Gastrocnemius medialis (tissue), 4 donors: ENCODE results near the gene NUDT2.

Source experiments
- CTCF ChIP-seq, 5 experiments: fragments of 450-650 bp in 3 of 5; fragments of 200-600 bp in 2 of 5; sonication (generic) in 2 of 5; IDR thresholded peaks in 4 of 5; conservative IDR thresholded peaks in 1 of 5; 1 replicate in 4 of 5; 2 replicates in 1 of 5; pipeline ENCODE4 v1.5.1; 2016 to 2019; ENCODE audit warnings: antibody characterized with exemption in 5 of 5, mild to moderate bottlenecking in 3 of 5, moderate library complexity in 3 of 5
- POLR2A ChIP-seq, 2 donors: fragments of 450-650 bp; IDR thresholded peaks; one replicate each; pipeline ENCODE4 v1.6.1; 2017; ENCODE audit warnings: antibody characterized with exemption in 2 of 2, mild to moderate bottlenecking in 2 of 2, moderate library complexity in 2 of 2

DNA sequence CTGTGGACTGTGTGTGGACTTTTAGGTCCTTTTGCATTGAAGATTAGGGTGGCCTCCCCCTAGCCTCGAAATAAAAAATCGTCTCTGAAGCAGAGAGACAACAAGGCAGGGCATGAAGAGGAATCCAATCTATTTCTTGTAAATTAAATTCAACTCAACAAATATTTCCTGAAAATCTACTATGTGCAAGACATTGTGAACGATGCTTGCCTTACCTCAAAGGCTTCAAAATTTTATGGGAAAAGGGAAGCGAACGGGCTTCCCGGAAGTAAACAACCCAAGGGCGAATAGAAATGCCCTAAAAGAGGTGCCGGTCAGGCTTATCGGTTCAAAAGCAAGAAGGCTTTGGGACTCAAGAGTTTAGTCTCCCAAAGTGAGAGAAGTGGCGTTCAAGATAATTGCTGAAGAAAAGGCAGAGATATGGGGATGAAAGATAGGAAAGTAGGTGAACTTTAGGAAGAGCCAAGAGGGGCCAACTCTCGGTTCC, 826 bp upstream of the NUDT2 start:
- TF ChIP-seq CTCF (IDR thresholded peaks at IDR 0.05 in 4 of 5, conservative IDR thresholded peaks at IDR 0.05 in 1 of 5) (no peak), POLR2A (IDR thresholded peaks at IDR 0.05) (no peak)
